ENCODE data around the gene ABCC1. TPM values are rescaled to one million over a fixed set of nuclear protein-coding genes. Genes with fewer than 3 reads are reported as not detected.

Gene ABCC1
- total RNA-seq, 3 donors from 2014 or later, result 13.8 to 40.0 (median 25.5) TPM

DNA sequence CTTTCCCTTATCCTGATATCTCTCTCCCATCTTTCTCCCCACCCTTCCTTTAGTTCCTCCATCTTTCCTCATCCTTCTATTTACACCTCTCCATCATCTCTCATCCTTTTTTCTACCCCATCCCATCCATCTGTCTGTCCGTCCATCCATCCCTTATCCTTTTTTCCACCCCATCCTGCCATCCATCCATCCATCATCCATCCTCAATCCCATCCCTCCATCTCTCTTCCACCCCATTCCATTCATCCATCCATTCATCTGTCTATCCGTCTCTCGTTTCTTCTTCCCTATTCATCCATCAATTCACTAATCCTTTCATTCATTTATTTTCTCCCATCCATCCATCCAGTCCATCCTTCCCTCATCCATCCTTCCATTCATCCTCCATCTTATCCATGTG is 205.8 kb downstream of the ABCC1 start:
- no peak for DNase-seq
- TF ChIP-seq, protein P1, sequence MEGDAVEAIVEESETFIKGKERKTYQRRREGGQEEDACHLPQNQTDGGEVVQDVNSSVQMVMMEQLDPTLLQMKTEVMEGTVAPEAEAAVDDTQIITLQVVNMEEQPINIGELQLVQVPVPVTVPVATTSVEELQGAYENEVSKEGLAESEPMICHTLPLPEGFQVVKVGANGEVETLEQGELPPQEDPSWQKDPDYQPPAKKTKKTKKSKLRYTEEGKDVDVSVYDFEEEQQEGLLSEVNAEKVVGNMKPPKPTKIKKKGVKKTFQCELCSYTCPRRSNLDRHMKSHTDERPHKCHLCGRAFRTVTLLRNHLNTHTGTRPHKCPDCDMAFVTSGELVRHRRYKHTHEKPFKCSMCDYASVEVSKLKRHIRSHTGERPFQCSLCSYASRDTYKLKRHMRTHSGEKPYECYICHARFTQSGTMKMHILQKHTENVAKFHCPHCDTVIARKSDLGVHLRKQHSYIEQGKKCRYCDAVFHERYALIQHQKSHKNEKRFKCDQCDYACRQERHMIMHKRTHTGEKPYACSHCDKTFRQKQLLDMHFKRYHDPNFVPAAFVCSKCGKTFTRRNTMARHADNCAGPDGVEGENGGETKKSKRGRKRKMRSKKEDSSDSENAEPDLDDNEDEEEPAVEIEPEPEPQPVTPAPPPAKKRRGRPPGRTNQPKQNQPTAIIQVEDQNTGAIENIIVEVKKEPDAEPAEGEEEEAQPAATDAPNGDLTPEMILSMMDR (IDR thresholded peaks at IDR 0.05), result no peak
- no peaks in the 10 kb centered on the region for H3K36me3 ChIP-seq (ENCODE audit: low read depth)
- intact Hi-C loops (cut with DNase I, micrococcal nuclease), result no loop called here
- no peak for ATAC-seq
- H3K4me3 ChIP-seq, result no peak overlapping the region
- H3K9me3 ChIP-seq, result no peaks in the 10 kb centered on the region
- peaks cover 2% of the 10 kb centered on the region for H3K4me1 ChIP-seq (ENCODE audit: low read depth)

- Histone ChIP-seq H3K9me3 (no peaks in the 10 kb centered on the region), H3K4me1 (ENCODE audit: low read depth) (no peaks in the 10 kb centered on the region), H3K36me3 (ENCODE audit: low read depth) (no peaks in the 10 kb centered on the region), H3K4me3 (no peak overlapping the region)
- TF ChIP-seq, protein P1 (IDR thresholded peaks at IDR 0.05), result no peak
- DNase-seq (no peak), ATAC-seq (no peak)
- intact Hi-C loops (cut with DNase I, micrococcal nuclease), result no loop called here
These were observed 207.8 kb downstream of the ABCC1 start for GRCh38 chr16:16157166-16157565.

DNA sequence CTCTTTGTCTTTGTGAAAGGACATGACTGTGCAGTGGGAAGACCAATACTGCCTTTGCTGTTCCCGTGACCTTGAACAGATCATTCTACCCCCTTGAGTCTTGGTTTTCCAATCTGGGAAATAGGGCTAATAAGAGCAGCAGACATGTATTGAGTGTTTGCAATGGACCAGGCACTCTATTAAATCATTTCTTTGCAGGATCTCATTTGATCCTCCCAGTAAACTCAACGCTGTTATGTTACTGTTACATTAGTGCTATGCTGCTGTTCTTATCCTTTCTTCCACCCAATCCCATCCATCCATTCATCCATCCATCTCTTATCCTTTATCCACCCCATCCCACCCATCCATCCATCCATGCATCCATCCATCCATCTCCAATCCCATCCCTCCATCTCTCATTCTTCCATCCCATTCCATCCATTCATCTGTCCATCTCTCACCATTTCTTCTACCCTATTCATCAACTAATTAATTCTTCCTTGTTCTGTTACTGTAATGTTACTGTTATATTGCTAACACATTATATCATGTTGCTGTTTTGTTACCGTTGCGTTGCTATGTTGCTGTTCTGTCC is 208.8 kb downstream of the ABCC1 start:
- TF ChIP-seq, protein P1 (IDR thresholded peaks at IDR 0.05), result no peak
- H3K4me1 ChIP-seq (ENCODE audit: low read depth), result no peaks in the 10 kb centered on the region
- H3K4me3 ChIP-seq, result no peak overlapping the region
- H3K36me3 ChIP-seq (ENCODE audit: low read depth), result no peaks in the 10 kb centered on the region
- no peaks in the 10 kb centered on the region for H3K9me3 ChIP-seq
- ATAC-seq, result no peak
- intact Hi-C loops (cut with DNase I, micrococcal nuclease), result no loop called here
- no peak for DNase-seq

DNA sequence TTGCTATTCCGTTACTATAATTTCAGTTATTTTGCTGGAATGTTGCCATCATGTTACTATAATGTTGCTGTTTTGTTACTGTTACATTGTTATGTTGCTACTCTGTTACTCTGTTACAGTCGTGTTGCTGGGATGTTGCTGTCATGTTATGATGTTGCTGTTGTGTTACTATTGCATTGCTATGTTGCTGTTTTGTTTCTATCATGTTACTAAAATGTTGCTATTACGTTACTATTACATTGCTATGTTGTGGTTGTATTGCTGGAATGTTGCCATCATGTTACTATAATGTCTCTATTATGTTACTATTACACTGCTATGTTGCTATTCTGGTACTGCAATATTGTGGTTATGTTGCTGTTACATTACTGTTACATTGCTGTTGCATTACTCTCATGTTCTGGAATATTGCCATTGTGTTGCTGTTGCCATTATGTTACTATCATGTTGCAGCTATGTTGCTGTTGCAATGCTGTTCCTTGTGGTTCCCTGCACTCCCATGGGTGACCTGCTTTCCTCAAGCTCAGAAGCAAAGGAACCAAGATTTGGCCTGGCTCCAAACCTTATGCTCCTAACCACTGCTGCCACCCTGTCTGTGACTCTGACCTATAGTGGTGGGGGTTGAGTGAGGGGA is 209.4 kb downstream of the ABCC1 start:
- H3K4me3 ChIP-seq, result no peak overlapping the region
- no peaks in the 10 kb centered on the region for H3K36me3 ChIP-seq (ENCODE audit: low read depth)
- intact Hi-C loops (cut with DNase I, micrococcal nuclease), result no loop called here
- no peak for ATAC-seq
- H3K4me1 ChIP-seq (ENCODE audit: low read depth), result no peaks in the 10 kb centered on the region
- DNase-seq, result no peak
- TF ChIP-seq, protein P1 (IDR thresholded peaks at IDR 0.05), result no peak
- no peaks in the 10 kb centered on the region for H3K9me3 ChIP-seq

- TF ChIP-seq, protein P1 (IDR thresholded peaks at IDR 0.05), result no peak
- H3K36me3 ChIP-seq (ENCODE audit: low read depth), result no peaks in the 10 kb centered on the region
These were observed 210.2 kb downstream of the ABCC1 start for GRCh38 chr16:16159662-16160061.

More at GRCh38 chr16:16159662-16160061, 210.2 kb downstream of the ABCC1 start:
- intact Hi-C loops (cut with DNase I, micrococcal nuclease), result no loop called here
- H3K4me1 ChIP-seq (ENCODE audit: low read depth), result no peaks in the 10 kb centered on the region
- ATAC-seq (no peak), DNase-seq (no peak)
- H3K9me3 ChIP-seq, result no peaks in the 10 kb centered on the region
- H3K4me3 ChIP-seq, result no peak overlapping the region

Measured in mucosa of descending colon (tissue), 3 donors.